ENCODE data around the gene VSIG10L. TPM values are rescaled to one million over a fixed set of nuclear protein-coding genes. Genes with fewer than 3 reads are reported as not detected.

VSIG10L gene
- total RNA-seq, 2 donors from 2014 or later = 0.78 to 1.3 TPM

GRCh38 chr19:51317376-51317775 lies 24.6 kb downstream of the VSIG10L start:
- no peaks in the 10 kb centered on the region for H3K4me1 ChIP-seq
- peaks cover 0 to 3% of the 10 kb centered on the region in 2 donors for H3K27me3 ChIP-seq
- WGBS, 2 donors = 50 to 67% methylated on average over 2 to 3 of the region's 3 CpGs
- H3K9me3 ChIP-seq = no peaks in the 10 kb centered on the region
- H3K27ac ChIP-seq = no peak overlapping the region
- DNase-seq (no peak), ATAC-seq (no peak)
- no peak overlapping the region for H3K4me3 ChIP-seq
- intact Hi-C loops (cut with DNase I) = no loop called here
- TF ChIP-seq CTCF (IDR thresholded peaks at IDR 0.05) (no peak), POLR2A (IDR thresholded peaks at IDR 0.05) (no peak)
- no peaks in the 10 kb centered on the region for H3K36me3 ChIP-seq (replicated peaks in 1 of 2; ENCODE audit: insufficient read depth in 1 of 2, low read depth in 2 of 2)

GRCh38 chr19:51316688-51317087 lies 25.3 kb downstream of the VSIG10L start:
- Histone ChIP-seq H3K4me1 (no peaks in the 10 kb centered on the region), H3K36me3 (replicated peaks in 1 of 2; ENCODE audit: insufficient read depth in 1 of 2, low read depth in 2 of 2) (no peaks in the 10 kb centered on the region), H3K27ac (no peak overlapping the region), H3K27me3 (peaks cover 0 to 10% of the 10 kb centered on the region in 2 donors), H3K9me3 (no peaks in the 10 kb centered on the region), H3K4me3 (no peak overlapping the region)
- DNase-seq = no peak
- WGBS, 2 donors = 43 to 61% methylated on average over 3 to 8 of the region's 8 CpGs
- TF ChIP-seq CTCF (IDR thresholded peaks at IDR 0.05) (no peak), POLR2A (IDR thresholded peaks at IDR 0.05) (no peak)
- ATAC-seq = no peak
- intact Hi-C loops (cut with DNase I) = no loop called here

GRCh38 chr19:51311351-51312257 lies 30.3 kb downstream of the VSIG10L start, which contains the start of gene IGLON5:
TSS of gene IGLON5 (plus strand) at chr19:51311644. CDS start at chr19:51311848, 204 bp downstream.
- Histone ChIP-seq H3K4me1 (no peaks in the 10 kb centered on the region), H3K9me3 (peaks cover 0 to 10% (median 0%) of the 10 kb centered on the region in 3 donors), H3K4me3 (no peak within 1 kb of the TSS), H3K27me3 (peaks cover 0 to 10% of the 10 kb centered on the region in 2 donors), H3K27ac (no peak within 1 kb of the TSS), H3K36me3 (replicated peaks in 1 of 2; ENCODE audit: insufficient read depth in 1 of 2, low read depth in 2 of 2) (no peaks in the 10 kb centered on the region)
- ATAC-seq (no peak), DNase-seq (no peak)
- intact Hi-C loops (cut with DNase I) = no loop called here
- WGBS, 2 donors = 2 to 7% methylated on average over 3 to 33 of the region's 76 CpGs
- TF ChIP-seq POLR2A (IDR thresholded peaks at IDR 0.05) = no peak
- TF ChIP-seq CTCF (IDR thresholded peaks at IDR 0.05) = no peak

GRCh38 chr19:51305479-51305878 lies 36.5 kb downstream of the VSIG10L start:
- no peak for ATAC-seq
- Histone ChIP-seq H3K9me3 (peaks cover 0 to 24% (median 0%) of the 10 kb centered on the region in 3 donors), H3K27me3 (no peaks in the 10 kb centered on the region), H3K36me3 (replicated peaks in 1 of 2; ENCODE audit: insufficient read depth in 1 of 2, low read depth in 2 of 2) (no peaks in the 10 kb centered on the region), H3K4me1 (no peaks in the 10 kb centered on the region), H3K27ac (no peak overlapping the region), H3K4me3 (no peak overlapping the region)
- no peak for TF ChIP-seq CTCF (IDR thresholded peaks at IDR 0.05)
- no peak for TF ChIP-seq POLR2A (IDR thresholded peaks at IDR 0.05)
- intact Hi-C loops (cut with DNase I) = no loop called here
- 49 to 55% methylated on average over 3 of the region's 3 CpGs for WGBS, 2 donors
- DNase-seq = no peak

Data from body of pancreas (tissue), 4 donors.